Measurements from ENCODE around the gene ENDOD1.

The ENDOD1 gene

GRCh38 chr11:95076416-95076815, 13.2 kb upstream of the ENDOD1 start:
- no peak for DNase-seq (ENCODE audit: low spot score)

DNA sequence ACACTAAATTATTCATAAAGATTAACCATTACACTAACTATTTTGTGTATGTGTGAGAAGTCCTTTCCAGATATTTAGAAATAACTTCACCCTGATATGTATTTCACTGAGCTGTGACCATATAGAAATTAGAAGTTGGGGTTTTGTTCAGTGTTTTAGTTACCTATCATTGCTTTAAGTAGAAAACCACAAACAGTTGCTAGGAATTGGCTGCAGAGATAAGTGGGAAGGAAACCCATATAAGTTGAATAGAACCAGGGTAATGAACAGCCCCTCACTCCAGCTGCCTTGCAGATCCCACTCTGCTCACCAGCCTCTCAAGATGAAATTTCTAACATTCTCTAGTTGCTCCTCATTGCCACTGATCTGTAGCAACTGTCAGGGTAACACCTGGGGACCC, 12.7 kb upstream of the ENDOD1 start:
- no peak for DNase-seq (ENCODE audit: low spot score)

DNA sequence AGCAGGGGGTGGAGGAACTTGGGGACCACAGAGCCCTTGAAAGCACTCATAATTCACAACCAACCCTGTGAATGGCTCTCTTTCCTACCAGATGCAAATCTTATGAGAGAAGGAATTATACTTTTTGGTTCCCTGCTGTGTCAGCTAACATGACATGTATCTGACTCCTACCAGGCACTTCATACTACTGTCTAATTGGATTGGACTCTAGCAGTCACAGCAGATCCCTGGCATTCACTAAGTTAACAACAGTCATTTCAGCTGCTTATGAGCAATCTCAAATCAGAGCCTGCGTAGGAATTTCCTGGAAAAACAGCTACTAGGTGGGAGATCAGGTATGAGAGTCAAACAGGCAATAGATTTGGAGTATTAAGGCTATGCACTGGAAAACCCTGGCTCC, 11.1 kb upstream of the ENDOD1 start:
- no peak for DNase-seq (ENCODE audit: low spot score)

DNA sequence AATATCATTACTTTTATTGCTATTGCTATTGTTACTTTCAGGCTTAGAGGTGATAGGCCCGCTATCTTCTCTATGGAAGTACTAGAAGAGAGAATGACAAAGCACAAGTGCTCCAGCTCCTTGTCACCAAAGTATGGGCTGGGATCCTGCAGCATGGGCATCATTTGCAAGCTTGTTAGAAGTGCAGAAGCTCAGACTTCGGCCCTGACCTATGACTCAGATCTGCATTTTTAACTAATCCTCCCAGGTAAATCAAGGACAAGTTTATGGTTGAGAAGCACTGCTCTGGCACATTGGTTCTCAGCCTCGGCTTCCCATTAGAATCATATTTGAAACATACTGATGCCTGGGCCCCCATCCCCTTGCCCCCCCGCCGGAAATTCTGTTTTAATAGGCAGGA, 8.6 kb upstream of the ENDOD1 start:
- no peak for DNase-seq (ENCODE audit: low spot score)

DNA sequence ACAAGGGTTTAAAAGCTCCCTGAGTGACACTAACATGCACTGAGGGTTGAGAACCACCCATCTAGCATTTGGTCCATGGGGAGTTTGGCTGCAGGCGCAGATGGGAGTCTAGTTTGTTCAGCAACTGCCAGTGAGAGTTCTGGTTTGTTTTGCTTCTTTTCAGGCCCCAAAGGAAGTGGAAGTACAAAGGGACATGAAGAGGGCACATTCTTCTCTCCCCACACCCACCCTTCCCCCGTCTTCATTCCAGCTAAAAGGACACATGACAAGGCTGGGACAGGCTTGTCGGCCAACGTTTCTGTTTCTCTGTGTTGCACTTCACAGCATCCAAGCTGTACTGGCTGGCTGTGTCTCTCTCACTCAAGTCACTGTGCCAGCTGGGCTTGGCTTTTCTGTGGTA, 8.2 kb upstream of the ENDOD1 start:
- DNase-seq (ENCODE audit: low spot score): no peak

GRCh38 chr11:95082576-95083001, 7.1 kb upstream of the ENDOD1 start:
- DNase-seq (ENCODE audit: low spot score): no peak

GRCh38 chr11:95084509-95084908, 5.1 kb upstream of the ENDOD1 start:
- peak; percentile 4 for DNase-seq (ENCODE audit: low spot score)

GRCh38 chr11:95085117-95085816, 4.4 kb upstream of the ENDOD1 start:
- DNase-seq (ENCODE audit: low spot score): no peak

GRCh38 chr11:95086151-95086550, 3.5 kb upstream of the ENDOD1 start:
- no peak for DNase-seq (ENCODE audit: low spot score)

GRCh38 chr11:95086836-95087570, 2.6 kb upstream of the ENDOD1 start:
- no peak for DNase-seq (ENCODE audit: low spot score)

GRCh38 chr11:95088946-95089619, 563 bp upstream of the ENDOD1 start:
- DNase-seq (ENCODE audit: low spot score): peak; percentile 28

DNA sequence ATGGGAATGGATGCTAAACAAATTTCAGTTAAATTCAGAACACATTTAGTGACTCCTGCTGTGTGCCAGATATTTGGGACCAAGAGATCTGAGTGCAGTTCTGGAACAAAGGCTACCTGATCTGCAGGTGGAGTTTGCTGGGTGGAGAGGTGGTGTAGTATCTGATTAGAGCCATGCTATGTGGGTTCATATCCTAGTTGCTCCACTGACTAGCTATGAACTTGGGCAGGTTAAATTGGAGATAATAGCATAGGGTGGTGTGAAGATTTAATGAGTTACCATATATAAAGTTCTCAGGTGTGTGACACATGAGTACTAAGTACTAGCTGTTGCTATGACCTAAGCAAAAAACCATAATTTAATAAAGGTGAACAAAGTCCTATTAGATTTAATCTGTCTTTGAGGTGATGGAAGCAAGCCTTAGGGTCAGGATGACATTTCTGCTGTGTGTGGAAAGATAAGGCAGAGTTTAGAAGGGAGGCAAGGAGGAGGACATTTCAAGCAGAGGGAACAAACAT, 2.1 kb downstream of the ENDOD1 start:
- no peak for DNase-seq (ENCODE audit: low spot score)

- peak; percentile 25 for DNase-seq (ENCODE audit: low spot score)
Observed at GRCh38 chr11:95092549-95093324, 3.1 kb downstream of the ENDOD1 start.

DNA sequence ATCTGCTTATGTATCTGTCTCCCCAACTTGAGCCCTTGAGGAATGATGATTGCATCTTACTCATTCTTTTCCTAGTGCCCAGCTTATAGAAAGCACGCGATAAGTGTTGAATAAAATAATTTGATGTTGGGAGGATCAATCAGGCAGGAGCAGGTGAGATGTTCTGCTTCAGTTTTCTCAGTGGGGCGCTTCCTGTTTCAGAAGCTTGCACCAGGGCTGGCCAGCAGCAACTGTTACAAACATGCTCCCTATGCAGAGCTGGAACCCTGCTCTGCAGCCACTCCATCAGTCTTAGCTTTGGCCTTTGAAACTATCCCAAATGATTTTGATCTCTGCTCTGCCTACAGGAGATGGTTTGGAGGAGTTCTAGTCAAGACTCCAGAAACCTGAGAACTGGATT, 3.9 kb downstream of the ENDOD1 start:
- no peak for DNase-seq (ENCODE audit: low spot score)

GRCh38 chr11:95095858-95096587, 6.4 kb downstream of the ENDOD1 start:
- DNase-seq (ENCODE audit: low spot score): peak; percentile 28

DNA sequence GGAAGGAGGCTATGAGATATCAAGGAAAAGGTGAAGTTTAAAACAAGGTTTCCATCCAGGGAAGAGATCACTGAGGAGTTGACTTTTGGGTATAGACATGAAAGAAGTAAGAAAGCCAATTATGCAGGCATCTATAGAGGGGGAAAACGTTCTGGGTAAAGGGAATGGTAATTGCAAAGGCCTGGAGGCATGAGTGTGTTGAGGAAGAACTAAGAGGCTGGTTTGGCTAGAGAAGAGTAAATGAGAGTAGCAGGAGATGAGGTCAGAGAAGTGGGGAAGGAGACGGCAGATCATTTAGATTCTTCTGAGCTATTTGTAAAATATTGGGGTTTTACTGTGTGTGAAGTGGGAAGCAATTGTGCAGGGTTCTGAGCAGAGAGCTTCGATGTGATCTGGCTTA, 7.6 kb downstream of the ENDOD1 start:
- DNase-seq (ENCODE audit: low spot score): no peak

DNA sequence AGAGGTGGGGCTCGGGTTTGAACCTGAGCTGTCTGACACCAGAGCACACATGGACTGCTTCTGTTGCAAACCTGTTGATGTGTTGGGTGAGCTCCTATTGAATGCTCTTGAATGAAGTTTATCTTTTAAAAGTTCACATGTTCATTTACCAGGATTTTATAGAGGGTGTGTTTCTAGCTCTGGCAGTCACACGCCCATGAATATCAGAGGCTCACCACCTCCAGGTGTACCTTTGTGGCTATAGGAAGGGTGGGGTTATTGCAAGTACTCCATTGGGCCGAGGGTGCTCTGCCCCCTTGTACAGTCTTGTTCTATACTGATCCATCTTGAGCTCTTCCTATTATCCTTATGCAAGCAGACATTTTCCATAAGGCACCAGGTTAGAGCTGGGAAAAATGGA, 9.2 kb downstream of the ENDOD1 start:
- DNase-seq (ENCODE audit: low spot score): no peak

DNA sequence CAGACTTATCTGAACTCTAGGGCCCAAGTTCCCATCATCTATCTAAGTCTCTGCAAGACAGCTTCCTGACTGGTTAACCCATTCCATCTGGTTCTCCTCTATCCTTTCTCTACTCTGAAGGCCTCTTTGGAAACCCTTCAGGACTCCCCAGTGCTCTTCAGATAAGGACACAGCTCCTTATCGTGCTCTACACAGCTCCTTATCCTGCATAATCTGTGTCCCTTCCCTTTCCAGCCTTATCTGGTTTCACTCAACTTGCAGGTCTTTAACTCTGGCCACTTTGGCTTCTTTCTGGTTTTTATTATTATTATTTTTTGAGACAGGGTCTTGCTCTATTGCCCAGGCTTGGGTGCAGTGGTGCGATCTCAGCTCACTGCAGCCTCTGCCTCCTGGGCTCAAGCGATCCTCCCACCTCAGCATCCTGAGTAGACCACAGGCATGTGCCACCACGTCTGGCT, 10.6 kb downstream of the ENDOD1 start:
- DNase-seq (ENCODE audit: low spot score): no peak

- DNase-seq (ENCODE audit: low spot score): no peak
Observed at GRCh38 chr11:95100856-95101507, 11.3 kb downstream of the ENDOD1 start.

DNA sequence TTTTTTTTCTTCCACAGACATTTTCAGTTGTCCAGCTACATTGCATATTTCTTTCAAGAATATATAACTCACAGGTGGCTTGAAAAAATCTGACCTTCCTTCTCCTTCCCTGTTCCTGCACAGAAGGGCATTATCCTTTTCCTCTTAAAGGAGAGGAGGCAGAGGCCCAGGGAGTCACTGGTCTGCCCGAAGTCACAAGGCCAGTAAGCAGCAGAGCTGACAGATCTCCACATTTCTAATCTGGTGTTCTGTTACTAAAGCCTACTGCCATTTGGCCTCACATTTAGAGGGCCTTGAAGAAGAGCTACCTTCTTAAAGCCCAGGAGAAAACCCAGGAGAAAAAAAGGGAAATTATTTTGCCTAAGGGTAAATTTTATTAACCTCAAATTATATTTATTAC, 12.3 kb downstream of the ENDOD1 start:
- DNase-seq (ENCODE audit: low spot score): no peak

GRCh38 chr11:95102733-95103132, 13.1 kb downstream of the ENDOD1 start:
- no peak for DNase-seq (ENCODE audit: low spot score)
